PC-9 (cell line): ENCODE measurements around the gene SON. TPM values are rescaled to one million over a fixed set of nuclear protein-coding genes. Genes with fewer than 3 reads are reported as not detected.
"Not testable (repeated sequence)": the region's sequence is repeated elsewhere in the genome, so short reads cannot be mapped to it uniquely, and the experiment has no call there.

ENCODE experiments used
- BruUV-seq: library from RNA; stranded (reverse); fragments of 400-500 nt; replicated peaks from 2 replicates; lab custom pipeline; 2021; lab: Mats Ljungman, UMichigan
- CTCF ChIA-PET: fragments of 300-600 bp; sonication (Branson Sonifier 250); formaldehyde crosslinking; loops from one replicate; lab custom pipeline; 2022; ENCODE audit warnings: antibody characterized with exemption; lab: Charles Lee
- POLR2A ChIA-PET: fragments of 300-600 bp; sonication (Branson Sonifier 250); formaldehyde crosslinking; loops from one replicate; lab custom pipeline; 2022; ENCODE audit warnings: antibody characterized with exemption; ENCODE audit not compliant: unreplicated experiment; lab: Charles Lee
- DNase-seq, 2 experiments: peaks; one replicate each; pipeline versions ENCODE4 v3.0.0 to v3.0.0-alpha.2; 2015 to 2022; ENCODE audit warnings: mixed read lengths in 1 of 2
- H2AFZ ChIP-seq: fragments of 200-600 bp; sonication (generic); 2 replicates; pipeline ENCODE4 v1.8.1; 2017; ENCODE audit warnings: antibody characterized with exemption
- H3F3A ChIP-seq: fragments of 200-600 bp; sonication (generic); 2 replicates; pipeline ENCODE4 v1.8.1; 2017; ENCODE audit warnings: antibody characterized with exemption, mild to moderate bottlenecking, low read depth; ENCODE audit not compliant: insufficient read depth
- H3K27ac ChIP-seq: fragments of 200-600 bp; sonication (generic); 2 replicates; pipeline ENCODE4 v1.6.1; 2016; ENCODE audit warnings: mixed run types
- H3K27me3 ChIP-seq: fragments of 200-600 bp; sonication (generic); 2 replicates; pipeline ENCODE4 v1.6.1; 2016; ENCODE audit warnings: low read depth, mixed run types; ENCODE audit not compliant: insufficient read depth
- H3K36me3 ChIP-seq: fragments of 200-600 bp; sonication (generic); 2 replicates; pipeline ENCODE4 v1.6.1; 2016; ENCODE audit warnings: low read depth, mixed run types
- H3K4me1 ChIP-seq: fragments of 200-600 bp; sonication (generic); replicated peaks from 2 replicates; pipeline ENCODE4 v1.6.1; 2016; ENCODE audit warnings: mixed run types; ENCODE audit not compliant: insufficient read depth
- H3K4me2 ChIP-seq: fragments of 200-600 bp; sonication (generic); 2 replicates; pipeline ENCODE4 v1.6.1; 2017; ENCODE audit warnings: mixed run types
- H3K4me3 ChIP-seq: fragments of 200-600 bp; sonication (generic); 2 replicates; pipeline ENCODE4 v1.6.1; 2016; ENCODE audit warnings: mixed run types
- H3K79me2 ChIP-seq: fragments of 200-600 bp; sonication (generic); 2 replicates; pipeline ENCODE4 v1.6.1; 2017; ENCODE audit warnings: low read depth, mixed run types
- H3K9me2 ChIP-seq: fragments of 200-600 bp; sonication (generic); 2 replicates; pipeline ENCODE4 v1.8.1; 2017; ENCODE audit warnings: mild to moderate bottlenecking; ENCODE audit not compliant: insufficient read depth
- H3K9me3 ChIP-seq: fragments of 200-600 bp; sonication (generic); 2 replicates; pipeline ENCODE4 v1.8.1; 2016; ENCODE audit warnings: low read depth; ENCODE audit not compliant: insufficient read depth
- H4K20me1 ChIP-seq: fragments of 200-600 bp; sonication (generic); 2 replicates; pipeline ENCODE4 v1.8.1; 2017; ENCODE audit not compliant: insufficient read depth
- EZH2 ChIP-seq: fragments of 200-600 bp; sonication (generic); IDR thresholded peaks from 2 replicates; pipeline ENCODE4 v1.8.0; 2017; ENCODE audit warnings: antibody characterized with exemption, low read depth
- intact Hi-C: fragments of 100-400 bp; cut with micrococcal nuclease; formaldehyde crosslinking; loops from one replicate; pipeline ENCODE4 v1.10.0; 2022; ENCODE audit not compliant: unreplicated experiment
- total RNA-seq: library from RNA; stranded (reverse); gene quantifications from 2 replicates; pipeline ENCODE4 v1.2.3, GENCODE V29; 2021
- TF ChIP-seq, protein P1 (sequence below): fragments of 200-600 bp; sonication (generic); conservative IDR thresholded peaks from 2 replicates; pipeline ENCODE4 v1.6.1; 2017; ENCODE audit warnings: mixed run types, antibody characterized with exemption, mild to moderate bottlenecking, moderate library complexity

SON gene
- total RNA-seq, 1 experiment from 2014 or later, result 158 TPM

DNA sequence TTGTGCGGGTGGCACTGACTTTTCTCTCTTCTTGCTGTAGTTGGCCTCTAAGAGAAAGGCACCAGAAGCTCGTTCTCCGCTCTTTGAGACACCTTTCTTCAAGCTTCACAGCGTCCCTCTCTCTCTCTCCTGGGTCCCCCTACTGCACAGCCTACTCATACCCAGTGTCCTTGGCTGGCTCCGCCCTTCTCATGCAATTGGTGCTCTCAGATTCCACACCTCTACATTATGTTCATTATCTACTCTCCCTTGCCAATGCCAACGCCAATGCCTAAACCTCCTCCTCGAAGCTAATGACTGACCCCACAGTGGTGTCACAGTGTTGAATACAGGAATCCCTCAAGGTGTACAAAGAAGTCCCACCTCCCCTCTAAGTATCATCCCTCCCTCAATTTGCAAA, 46.5 kb upstream of the SON start:
- H3K9me2 ChIP-seq, result no peaks in the 10 kb centered on the region
- no peak for DNase-seq
- intact Hi-C loops, result no loop called here
- no peaks in the 10 kb centered on the region for H4K20me1 ChIP-seq
- H3K9me3 ChIP-seq, result no peaks in the 10 kb centered on the region
- TF ChIP-seq, protein P1, sequence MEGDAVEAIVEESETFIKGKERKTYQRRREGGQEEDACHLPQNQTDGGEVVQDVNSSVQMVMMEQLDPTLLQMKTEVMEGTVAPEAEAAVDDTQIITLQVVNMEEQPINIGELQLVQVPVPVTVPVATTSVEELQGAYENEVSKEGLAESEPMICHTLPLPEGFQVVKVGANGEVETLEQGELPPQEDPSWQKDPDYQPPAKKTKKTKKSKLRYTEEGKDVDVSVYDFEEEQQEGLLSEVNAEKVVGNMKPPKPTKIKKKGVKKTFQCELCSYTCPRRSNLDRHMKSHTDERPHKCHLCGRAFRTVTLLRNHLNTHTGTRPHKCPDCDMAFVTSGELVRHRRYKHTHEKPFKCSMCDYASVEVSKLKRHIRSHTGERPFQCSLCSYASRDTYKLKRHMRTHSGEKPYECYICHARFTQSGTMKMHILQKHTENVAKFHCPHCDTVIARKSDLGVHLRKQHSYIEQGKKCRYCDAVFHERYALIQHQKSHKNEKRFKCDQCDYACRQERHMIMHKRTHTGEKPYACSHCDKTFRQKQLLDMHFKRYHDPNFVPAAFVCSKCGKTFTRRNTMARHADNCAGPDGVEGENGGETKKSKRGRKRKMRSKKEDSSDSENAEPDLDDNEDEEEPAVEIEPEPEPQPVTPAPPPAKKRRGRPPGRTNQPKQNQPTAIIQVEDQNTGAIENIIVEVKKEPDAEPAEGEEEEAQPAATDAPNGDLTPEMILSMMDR, result no peak
- TF ChIP-seq EZH2, result no peak
- no peak overlapping the region for H2AFZ ChIP-seq
- no peaks in the 10 kb centered on the region for H3K27me3 ChIP-seq
- no peaks in the 10 kb centered on the region for H3K36me3 ChIP-seq
- no peaks in the 10 kb centered on the region for H3K4me1 ChIP-seq
- POLR2A ChIA-PET, result no interaction called here
- H3K79me2 ChIP-seq, result no peaks in the 10 kb centered on the region
- H3K4me2 ChIP-seq, result no peak overlapping the region
- no peak overlapping the region for H3K27ac ChIP-seq
- H3F3A ChIP-seq, result no peaks in the 10 kb centered on the region; the same call in 1 of the 2 replicates
- CTCF ChIA-PET, result no interaction called here
- no TSS peak for BruUV-seq
- no peak overlapping the region for H3K4me3 ChIP-seq

GRCh38 chr21:33505833-33506232, 37.0 kb upstream of the SON start:
- Histone ChIP-seq H3K36me3 (no peaks in the 10 kb centered on the region), H3K4me3 (no peak overlapping the region), H3K79me2 (no peaks in the 10 kb centered on the region), H2AFZ (no peak overlapping the region), H4K20me1 (no peaks in the 10 kb centered on the region), H3K27me3 (no peaks in the 10 kb centered on the region), H3K4me1 (no peaks in the 10 kb centered on the region), H3K9me3 (no peaks in the 10 kb centered on the region), H3F3A (no peaks in the 10 kb centered on the region), H3K9me2 (no peaks in the 10 kb centered on the region), H3K27ac (no peak overlapping the region), H3K4me2 (no peak overlapping the region)
- no peak for DNase-seq
- CTCF ChIA-PET, result no interaction called here
- POLR2A ChIA-PET, result no interaction called here
- intact Hi-C loops, result no loop called here
- BruUV-seq, result no TSS peak
- TF ChIP-seq, protein P1, result no peak
- TF ChIP-seq EZH2, result no peak

GRCh38 chr21:33507003-33507402, 35.8 kb upstream of the SON start:
- H3K27me3 ChIP-seq, DNase-seq, H3K79me2 ChIP-seq, BruUV-seq, H2AFZ ChIP-seq, H3K4me2 ChIP-seq, H3K27ac ChIP-seq, CTCF ChIA-PET, H3F3A ChIP-seq, H3K4me3 ChIP-seq, H3K36me3 ChIP-seq, H3K9me2 ChIP-seq, POLR2A ChIA-PET, intact Hi-C loops, H4K20me1 ChIP-seq, H3K9me3 ChIP-seq, H3K4me1 ChIP-seq: not testable (repeated sequence)

GRCh38 chr21:33510826-33511225, 32.0 kb upstream of the SON start:
- Histone ChIP-seq H3K9me2 (no peaks in the 10 kb centered on the region), H3K27ac (no peak overlapping the region), H3K4me1 (no peaks in the 10 kb centered on the region), H2AFZ (no peak overlapping the region), H3F3A (no peaks in the 10 kb centered on the region), H3K4me3 (no peak overlapping the region), H3K79me2 (no peaks in the 10 kb centered on the region), H4K20me1 (no peaks in the 10 kb centered on the region), H3K36me3 (no peaks in the 10 kb centered on the region; the same call in 1 of the 2 replicates), H3K27me3 (no peaks in the 10 kb centered on the region), H3K4me2 (no peak overlapping the region), H3K9me3 (no peaks in the 10 kb centered on the region)
- DNase-seq, result no peak
- no peak for TF ChIP-seq EZH2
- TF ChIP-seq, protein P1, result no peak
- CTCF ChIA-PET, result no interaction called here
- POLR2A ChIA-PET, result no interaction called here
- BruUV-seq, result no TSS peak
- intact Hi-C loops, result no loop called here
